GF-D8 (cell line): ENCODE measurements around the gene PLEKHG4.

ENCODE experiments used
- DNase-seq: peaks from one replicate; lab custom pipeline; 2025; lab: John Stamatoyannopoulos, UW

Gene PLEKHG4

GRCh38 chr16:67260426-67261063 lies 18.8 kb upstream of the PLEKHG4 start:
- DNase-seq: peak; percentile 20

- DNase-seq: no peak
Measured at GRCh38 chr16:67263201-67263600, 16.1 kb upstream of the PLEKHG4 start.

GRCh38 chr16:67264277-67264676 lies 15.1 kb upstream of the PLEKHG4 start:
- no peak for DNase-seq

- DNase-seq: no peak
Measured at GRCh38 chr16:67264866-67265265, 14.5 kb upstream of the PLEKHG4 start.

GRCh38 chr16:67265834-67266233 lies 13.5 kb upstream of the PLEKHG4 start:
- DNase-seq: no peak

GRCh38 chr16:67268136-67268579 lies 11.2 kb upstream of the PLEKHG4 start:
- no peak for DNase-seq

- no peak for DNase-seq
Measured at GRCh38 chr16:67269766-67270165, 9.6 kb upstream of the PLEKHG4 start.

GRCh38 chr16:67270931-67271338 lies 8.4 kb upstream of the PLEKHG4 start:
- no peak for DNase-seq

- no peak for DNase-seq
Measured at GRCh38 chr16:67271446-67271845, 7.9 kb upstream of the PLEKHG4 start.

GRCh38 chr16:67275321-67275720 lies 4.0 kb upstream of the PLEKHG4 start:
- no peak for DNase-seq

- no peak for DNase-seq
Measured at GRCh38 chr16:67277294-67277998, 1.9 kb upstream of the PLEKHG4 start.

- no peak for DNase-seq
Measured at GRCh38 chr16:67277999-67278772, 1.1 kb upstream of the PLEKHG4 start.

GRCh38 chr16:67278773-67279295 lies 498 bp upstream of the PLEKHG4 start:
- DNase-seq: no peak

GRCh38 chr16:67280090-67281015 lies 1.0 kb downstream of the PLEKHG4 start:
- no peak for DNase-seq

- DNase-seq: no peak
Measured at GRCh38 chr16:67281536-67282446, 2.5 kb downstream of the PLEKHG4 start.

- no peak for DNase-seq
Measured at GRCh38 chr16:67282447-67282805, 3.1 kb downstream of the PLEKHG4 start.

GRCh38 chr16:67283039-67283825 lies 3.9 kb downstream of the PLEKHG4 start:
- no peak for DNase-seq

- no peak for DNase-seq
Measured at GRCh38 chr16:67283826-67284555, 4.7 kb downstream of the PLEKHG4 start.
